ELF-1 (cell line): Measurements from ENCODE around the gene TMEM114.
A peak's percentile ranks its signal among the peaks of the same experiment; 100 is the strongest.
"Not testable (repeated sequence)": the region's sequence is repeated elsewhere in the genome, so short reads cannot be mapped to it uniquely, and the experiment has no call there.

Experiments used
- DNase-seq: peaks from one replicate; pipeline ENCODE4 v3.0.0-alpha.2; 2016; ENCODE audit warnings: low read depth, low spot score

The TMEM114 gene

GRCh38 chr16:8576141-8577004 lies 13.9 kb downstream of the TMEM114 start:
- DNase-seq, result no peak

- no peak for DNase-seq
These were observed 14.9 kb downstream of the TMEM114 start for GRCh38 chr16:8575399-8575798.

- DNase-seq, result peak; percentile 70
These were observed 17.2 kb downstream of the TMEM114 start for GRCh38 chr16:8572919-8573724.

DNA sequence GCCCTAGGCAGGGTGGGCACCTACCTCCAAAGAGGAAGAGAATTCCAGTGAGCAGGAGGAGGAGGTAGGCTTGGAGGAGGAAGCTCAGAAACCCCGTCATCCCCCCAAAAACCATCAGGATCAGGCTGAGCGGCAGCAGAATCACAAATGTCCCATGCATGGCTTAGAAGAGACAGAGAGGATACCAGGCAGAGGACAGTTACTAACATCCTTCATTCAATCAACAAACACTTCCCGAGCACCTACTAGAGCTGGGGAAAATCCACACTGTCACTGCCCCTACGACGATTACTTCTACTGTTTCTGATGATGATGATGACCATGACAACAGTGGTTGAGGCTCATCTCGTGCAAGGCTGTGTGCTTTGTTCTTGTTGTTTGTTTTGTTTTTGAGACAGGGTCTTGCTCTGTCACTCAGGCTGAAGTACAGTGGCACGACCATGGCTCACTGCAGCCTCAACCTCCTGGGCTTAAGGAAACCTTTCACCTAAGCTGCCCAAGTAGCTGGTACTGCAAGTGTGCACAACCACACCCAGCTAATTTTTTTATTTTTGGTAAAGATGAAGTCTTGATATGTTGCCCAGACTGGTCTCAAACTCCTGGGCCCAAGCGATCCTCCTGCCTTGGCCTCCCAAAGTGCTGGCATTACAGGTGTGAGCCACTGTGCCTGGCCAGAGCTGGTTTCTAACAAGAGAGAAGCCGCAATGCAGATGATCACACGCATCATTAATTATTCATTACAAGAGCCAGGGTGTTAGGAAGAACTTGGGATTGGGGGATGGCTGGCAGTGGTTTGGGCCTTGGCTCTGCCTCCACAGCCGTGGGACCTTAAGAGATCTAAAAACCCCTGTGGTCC lies 18.0 kb downstream of the TMEM114 start:
- no peak for DNase-seq

GRCh38 chr16:8571061-8571596 lies 19.2 kb downstream of the TMEM114 start:
- no peak for DNase-seq

DNA sequence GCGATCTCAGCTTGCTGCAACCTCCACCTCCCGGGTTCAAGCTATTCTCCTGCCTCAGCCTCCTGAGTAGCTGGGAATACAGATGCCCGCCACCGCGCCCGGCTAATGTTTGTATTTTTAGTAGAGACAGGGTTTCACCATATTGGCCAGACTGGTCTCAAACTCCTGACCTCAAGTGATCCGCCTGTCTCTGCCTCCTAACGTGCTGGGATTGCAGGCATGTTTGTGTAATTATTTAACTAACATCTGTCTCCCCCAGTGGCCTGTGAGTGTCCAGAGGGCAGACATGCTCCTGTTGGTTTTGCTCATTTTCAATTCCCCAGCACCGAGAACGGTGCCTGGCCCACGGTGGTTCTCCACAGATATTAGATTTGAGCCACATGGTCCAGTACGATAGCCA lies 19.9 kb downstream of the TMEM114 start:
- not testable (repeated sequence) for DNase-seq

- DNase-seq, result peak; percentile 34
These were observed 20.5 kb downstream of the TMEM114 start for GRCh38 chr16:8569650-8570346.

GRCh38 chr16:8568231-8568617 lies 22.1 kb downstream of the TMEM114 start:
- no peak for DNase-seq

GRCh38 chr16:8567355-8568230 lies 22.7 kb downstream of the TMEM114 start:
- DNase-seq, result peak; percentile 94

- DNase-seq, result peak; percentile 69
These were observed 24.8 kb downstream of the TMEM114 start for GRCh38 chr16:8565498-8565897.

DNA sequence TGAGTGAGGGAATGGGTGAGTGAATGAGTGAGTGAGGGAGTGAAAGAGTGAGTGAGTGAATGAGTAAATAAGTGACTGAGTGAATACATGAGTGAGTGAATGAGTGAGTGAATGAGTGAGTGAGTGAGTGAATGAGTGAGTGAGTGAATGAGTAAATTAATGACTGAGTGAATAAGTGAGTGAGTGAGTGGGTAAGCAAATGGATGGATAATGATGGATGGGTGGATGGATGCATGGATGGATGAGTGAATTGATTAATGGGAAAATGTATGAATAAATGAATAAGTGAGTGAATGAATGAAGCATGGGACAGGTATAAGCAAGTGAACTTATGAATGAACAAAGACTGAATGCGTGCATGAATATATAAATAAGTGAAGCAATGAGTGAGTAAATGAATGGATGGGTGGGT lies 25.4 kb downstream of the TMEM114 start:
- DNase-seq, result no peak

- not testable (repeated sequence) for DNase-seq
These were observed 26.3 kb downstream of the TMEM114 start for GRCh38 chr16:8563944-8564540.

- DNase-seq, result no peak
These were observed 28.8 kb downstream of the TMEM114 start for GRCh38 chr16:8561496-8561895.

GRCh38 chr16:8555400-8555799 lies 34.9 kb downstream of the TMEM114 start:
- DNase-seq, result no peak

- no peak for DNase-seq
These were observed 35.4 kb downstream of the TMEM114 start for GRCh38 chr16:8554881-8555280.

DNA sequence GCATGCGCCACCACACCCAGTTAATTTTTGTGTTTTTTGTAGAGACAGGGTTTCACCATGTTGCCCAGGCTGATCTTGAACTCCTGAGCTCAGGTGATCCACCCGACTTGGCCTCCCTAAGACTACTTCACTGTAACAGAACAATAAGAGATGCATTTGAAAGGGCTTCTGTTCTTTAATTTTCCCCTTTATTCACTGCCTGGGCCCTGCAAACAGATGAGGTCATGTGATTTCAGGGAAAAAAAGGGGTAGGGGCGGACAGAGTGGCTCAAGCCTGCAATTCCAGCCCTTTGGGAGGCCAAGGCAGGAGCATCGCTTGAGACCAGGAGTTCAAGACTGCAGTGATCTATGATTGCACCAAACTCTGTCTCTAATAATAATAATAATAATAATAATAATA lies 36.3 kb downstream of the TMEM114 start:
- no peak for DNase-seq

DNA sequence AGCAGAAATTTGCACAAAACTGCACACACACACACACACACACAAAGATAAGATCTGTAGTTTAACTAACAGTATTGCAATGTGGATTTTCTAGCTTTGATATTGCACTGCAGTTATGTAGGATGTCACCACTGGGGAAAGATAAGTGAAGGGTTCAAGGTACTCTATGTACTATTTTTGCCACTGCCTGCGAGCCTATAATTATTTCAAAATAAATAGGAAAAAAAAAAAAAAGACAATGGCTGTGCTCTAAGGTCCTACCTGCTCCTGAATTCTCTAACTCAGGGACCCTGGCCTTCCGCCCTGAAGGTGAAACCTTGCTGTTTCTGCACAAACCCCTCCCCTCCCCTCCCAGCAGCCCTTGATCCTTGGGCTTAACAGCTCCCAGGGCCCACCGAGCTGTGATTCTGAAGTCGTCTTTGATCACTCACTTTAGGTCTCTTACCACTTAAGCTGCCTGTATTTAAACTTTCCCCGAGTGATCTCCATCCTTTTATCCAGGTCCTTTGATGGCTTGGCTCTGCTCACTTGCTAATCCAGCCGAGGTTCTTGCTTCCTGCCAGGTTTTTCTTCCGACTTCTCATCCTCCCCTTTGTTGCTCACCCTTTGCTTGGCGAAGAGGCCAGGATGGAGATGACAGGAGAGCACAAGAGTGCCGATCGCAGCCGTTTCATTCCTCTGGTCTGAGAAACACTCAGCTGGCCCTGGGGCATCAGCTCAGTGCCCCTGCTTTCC lies 37.7 kb downstream of the TMEM114 start:
- peak; percentile 47 for DNase-seq

GRCh38 chr16:8551388-8552332 lies 38.7 kb downstream of the TMEM114 start:
- no peak for DNase-seq
